ENCODE measurements around the gene ABHD5. TPM values are rescaled to one million over a fixed set of nuclear protein-coding genes. Genes with fewer than 3 reads are reported as not detected.

The ABHD5 gene
- total and polyA plus RNA-seq, 12 donors, result 6.5 to 40.1 (median 28.0) TPM

- ATAC-seq (no peak), DNase-seq (no peak)
- 70 to 80% methylated on average over 2 of the region's 2 CpGs for WGBS, 2 donors
- TF ChIP-seq CTCF (IDR thresholded peaks at IDR 0.05), result no peak
- peaks cover 0 to 39% (median 7%) of the 10 kb centered on the region in 9 donors for H3K36me3 ChIP-seq
- intact Hi-C loops (cut with DNase I), result no loop called here
- H3K4me3 ChIP-seq, result no peak overlapping the region
- no peaks in the 10 kb centered on the region for H3K9me3 ChIP-seq
- no peak overlapping the region for H3K27ac ChIP-seq
- no peaks in the 10 kb centered on the region for H3K27me3 ChIP-seq
- H3K4me1 ChIP-seq, result peaks cover 0 to 24% (median 5%) of the 10 kb centered on the region in 9 donors
Observed at GRCh38 chr3:43707266-43707665, 16.5 kb downstream of the ABHD5 start.

GRCh38 chr3:43707998-43708397 lies 17.3 kb downstream of the ABHD5 start:
- Histone ChIP-seq H3K4me1 (peaks cover 0 to 24% (median 5%) of the 10 kb centered on the region in 9 donors), H3K27me3 (no peaks in the 10 kb centered on the region), H3K9me3 (no peaks in the 10 kb centered on the region), H3K36me3 (peaks cover 0 to 39% (median 14%) of the 10 kb centered on the region in 9 donors), H3K4me3 (no peak overlapping the region), H3K27ac (no peak overlapping the region)
- ATAC-seq (no peak), DNase-seq (no peak)
- TF ChIP-seq CTCF (IDR thresholded peaks at IDR 0.05), result no peak
- intact Hi-C loops (cut with DNase I), result no loop called here

- DNase-seq (no peak), ATAC-seq (peak in 1 of 8 donors; percentile 69)
- Histone ChIP-seq H3K36me3 (peaks cover 0 to 41% (median 14%) of the 10 kb centered on the region in 9 donors), H3K4me1 (peaks cover 0 to 24% (median 5%) of the 10 kb centered on the region in 9 donors), H3K9me3 (no peaks in the 10 kb centered on the region), H3K4me3 (no peak overlapping the region), H3K27ac (peak overlapping the region in 1 of 10 donors; percentile 12), H3K27me3 (no peaks in the 10 kb centered on the region)
- no peak for TF ChIP-seq CTCF (IDR thresholded peaks at IDR 0.05)
- intact Hi-C loops (cut with DNase I), result no loop called here
- 77 to 80% methylated on average over 1 of the region's 1 CpG for WGBS, 2 donors
Observed at GRCh38 chr3:43709022-43709421, 18.3 kb downstream of the ABHD5 start.

GRCh38 chr3:43710607-43711006 lies 19.9 kb downstream of the ABHD5 start:
- Histone ChIP-seq H3K27ac (no peak overlapping the region), H3K27me3 (no peaks in the 10 kb centered on the region), H3K4me3 (no peak overlapping the region), H3K9me3 (no peaks in the 10 kb centered on the region), H3K36me3 (peaks cover 0 to 56% (median 14%) of the 10 kb centered on the region in 9 donors), H3K4me1 (peaks cover 0 to 24% (median 0%) of the 10 kb centered on the region in 9 donors)
- no peak for DNase-seq
- TF ChIP-seq CTCF (IDR thresholded peaks at IDR 0.05), result no peak
- ATAC-seq, result no peak
- intact Hi-C loops (cut with DNase I), result no loop called here
